ENCODE measurements around the gene SPOCK1.

The SPOCK1 gene

GRCh38 chr5:137179203-137179602, 319.9 kb downstream of the SPOCK1 start:
- TF ChIP-seq GATA2 (IDR thresholded peaks at IDR 0.05; ENCODE audit: low read depth, low read length) = peak; percentile 88
- TF ChIP-seq GATA3 (IDR thresholded peaks at IDR 0.05; ENCODE audit: low read depth, low read length) = peak; percentile 69

- TF ChIP-seq GATA3 (IDR thresholded peaks at IDR 0.05; ENCODE audit: low read depth, low read length) (no peak), GATA2 (IDR thresholded peaks at IDR 0.05; ENCODE audit: low read depth, low read length) (no peak)
These were observed 322.5 kb downstream of the SPOCK1 start for GRCh38 chr5:137176609-137177008.

GRCh38 chr5:137176126-137176525, 323.0 kb downstream of the SPOCK1 start:
- no peak for TF ChIP-seq GATA3 (IDR thresholded peaks at IDR 0.05; ENCODE audit: low read depth, low read length)

GRCh38 chr5:137174196-137174595, 324.9 kb downstream of the SPOCK1 start:
- TF ChIP-seq GATA3 (IDR thresholded peaks at IDR 0.05; ENCODE audit: low read depth, low read length) (no peak), GATA2 (IDR thresholded peaks at IDR 0.05; ENCODE audit: low read depth, low read length) (no peak)

- no peak for TF ChIP-seq GATA2 (IDR thresholded peaks at IDR 0.05; ENCODE audit: low read depth, low read length)
- no peak for TF ChIP-seq GATA3 (IDR thresholded peaks at IDR 0.05; ENCODE audit: low read depth, low read length)
These were observed 326.9 kb downstream of the SPOCK1 start for GRCh38 chr5:137172258-137172657.

- no peak for TF ChIP-seq GATA2 (IDR thresholded peaks at IDR 0.05; ENCODE audit: low read depth, low read length)
- no peak for TF ChIP-seq GATA3 (IDR thresholded peaks at IDR 0.05; ENCODE audit: low read depth, low read length)
These were observed 331.9 kb downstream of the SPOCK1 start for GRCh38 chr5:137167187-137167586.

GRCh38 chr5:137164961-137165360, 334.2 kb downstream of the SPOCK1 start:
- no peak for TF ChIP-seq GATA2 (IDR thresholded peaks at IDR 0.05; ENCODE audit: low read depth, low read length)
- TF ChIP-seq GATA3 (IDR thresholded peaks at IDR 0.05; ENCODE audit: low read depth, low read length) = no peak

- TF ChIP-seq GATA2 (IDR thresholded peaks at IDR 0.05; ENCODE audit: low read depth, low read length) (no peak), GATA3 (IDR thresholded peaks at IDR 0.05; ENCODE audit: low read depth, low read length) (no peak)
These were observed 334.6 kb downstream of the SPOCK1 start for GRCh38 chr5:137164536-137164935.

- TF ChIP-seq GATA2 (IDR thresholded peaks at IDR 0.05; ENCODE audit: low read depth, low read length) = no peak
- TF ChIP-seq GATA3 (IDR thresholded peaks at IDR 0.05; ENCODE audit: low read depth, low read length) = no peak
These were observed 340.4 kb downstream of the SPOCK1 start for GRCh38 chr5:137158691-137159090.

GRCh38 chr5:137156180-137156579, 342.9 kb downstream of the SPOCK1 start:
- no peak for TF ChIP-seq GATA2 (IDR thresholded peaks at IDR 0.05; ENCODE audit: low read depth, low read length)
- TF ChIP-seq GATA3 (IDR thresholded peaks at IDR 0.05; ENCODE audit: low read depth, low read length) = no peak

- no peak for TF ChIP-seq GATA3 (IDR thresholded peaks at IDR 0.05; ENCODE audit: low read depth, low read length)
- TF ChIP-seq GATA2 (IDR thresholded peaks at IDR 0.05; ENCODE audit: low read depth, low read length) = no peak
These were observed 343.7 kb downstream of the SPOCK1 start for GRCh38 chr5:137155261-137156000.

- TF ChIP-seq GATA2 (IDR thresholded peaks at IDR 0.05; ENCODE audit: low read depth, low read length) = no peak
- TF ChIP-seq GATA3 (IDR thresholded peaks at IDR 0.05; ENCODE audit: low read depth, low read length) = no peak
These were observed 346.5 kb downstream of the SPOCK1 start for GRCh38 chr5:137152616-137153015.

- TF ChIP-seq GATA3 (IDR thresholded peaks at IDR 0.05; ENCODE audit: low read depth, low read length) (no peak), GATA2 (IDR thresholded peaks at IDR 0.05; ENCODE audit: low read depth, low read length) (no peak)
These were observed 350.5 kb downstream of the SPOCK1 start for GRCh38 chr5:137148655-137149054.

- TF ChIP-seq GATA3 (IDR thresholded peaks at IDR 0.05; ENCODE audit: low read depth, low read length) (no peak), GATA2 (IDR thresholded peaks at IDR 0.05; ENCODE audit: low read depth, low read length) (no peak)
These were observed 351.0 kb downstream of the SPOCK1 start for GRCh38 chr5:137148159-137148558.

GRCh38 chr5:137147346-137147745, 351.8 kb downstream of the SPOCK1 start:
- TF ChIP-seq GATA2 (IDR thresholded peaks at IDR 0.05; ENCODE audit: low read depth, low read length) (no peak), GATA3 (IDR thresholded peaks at IDR 0.05; ENCODE audit: low read depth, low read length) (no peak)

Data from SH-SY5Y (cell line).